ENCODE results near the gene KRT76.

The KRT76 gene

DNA sequence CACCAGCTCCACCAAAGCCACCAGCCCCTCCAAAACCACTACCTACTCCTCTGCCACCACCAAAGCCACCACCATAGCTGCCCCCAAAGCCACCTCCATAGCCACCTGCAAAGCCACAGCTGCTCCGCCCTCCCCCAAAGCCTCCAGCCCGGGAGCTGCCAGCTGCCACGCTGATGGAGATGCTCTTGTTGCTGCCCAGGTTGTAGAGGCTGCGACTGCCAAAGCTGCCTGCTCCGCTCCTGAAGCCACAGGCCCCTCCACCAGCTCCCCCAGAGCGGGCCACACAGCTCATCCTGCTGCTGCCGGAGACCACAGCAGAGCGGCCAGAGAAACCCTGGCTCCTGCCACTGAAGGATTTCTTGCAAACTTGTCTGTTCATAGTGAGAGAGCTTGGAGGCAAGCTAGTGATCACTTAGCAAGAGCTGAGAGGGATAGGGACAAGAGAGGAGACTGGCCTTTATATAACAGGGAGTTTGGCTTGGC lies at the start of gene KRT76:
KRT76 (minus strand) TSS at position 433 of the 483 bp plus-strand sequence; CDS start at position 379, 54 bp downstream.
- DNase-seq, result no peak

DNA sequence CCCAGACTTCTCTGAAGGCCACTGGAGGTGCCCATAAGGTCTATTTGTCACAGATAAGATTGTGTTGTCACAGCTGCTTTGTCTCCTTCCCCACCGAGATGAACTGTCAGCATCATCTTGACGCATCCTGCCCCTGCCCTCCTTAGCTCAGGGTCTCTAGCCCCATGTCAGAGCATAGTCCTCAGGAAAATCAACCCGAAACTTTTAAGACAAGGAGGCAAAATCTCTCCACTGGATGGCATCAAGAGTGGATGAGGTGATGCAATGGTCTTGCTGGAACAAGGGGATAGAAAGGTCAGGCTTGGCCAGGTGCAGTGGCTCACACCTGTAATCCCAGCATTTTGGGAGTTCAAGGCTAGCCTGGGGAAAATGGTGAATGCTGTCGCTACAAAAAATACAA lies 48.8 kb upstream of the KRT76 start:
- DNase-seq, result no peak

DNA sequence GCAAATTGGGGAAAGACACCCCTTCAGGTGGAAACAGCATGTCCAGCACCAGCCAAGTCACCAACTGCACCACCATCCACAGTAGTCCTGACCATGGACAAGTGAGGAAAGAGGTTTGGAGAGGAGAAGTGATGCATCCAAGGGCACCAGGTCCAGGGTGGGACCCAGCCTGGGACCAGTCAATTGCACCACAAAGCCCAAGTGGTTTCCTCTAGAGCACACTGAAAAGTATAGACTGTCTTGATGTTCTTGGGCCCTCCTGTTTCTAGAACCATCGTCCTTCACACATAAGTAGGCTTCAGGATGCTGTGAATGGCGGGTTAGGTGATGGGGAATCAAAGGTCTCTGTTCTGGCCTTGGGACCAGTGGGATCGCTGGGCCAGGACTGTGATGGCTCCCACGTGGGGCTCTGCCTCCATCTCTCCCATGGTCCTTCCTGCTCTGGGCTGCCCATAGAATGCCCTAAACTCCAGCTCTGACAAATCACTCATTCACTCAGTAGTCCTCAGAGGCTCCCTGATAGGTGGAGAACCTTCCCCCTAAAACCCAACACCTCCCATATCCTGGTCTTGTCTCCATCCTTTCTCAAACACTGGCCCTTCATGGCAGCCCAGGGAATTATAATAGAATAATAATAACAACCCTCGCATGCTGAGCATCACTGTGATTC lies 47.7 kb upstream of the KRT76 start:
- no peak for DNase-seq

GRCh38 chr12:52823761-52824450 lies 46.8 kb upstream of the KRT76 start:
- no peak for DNase-seq

DNA sequence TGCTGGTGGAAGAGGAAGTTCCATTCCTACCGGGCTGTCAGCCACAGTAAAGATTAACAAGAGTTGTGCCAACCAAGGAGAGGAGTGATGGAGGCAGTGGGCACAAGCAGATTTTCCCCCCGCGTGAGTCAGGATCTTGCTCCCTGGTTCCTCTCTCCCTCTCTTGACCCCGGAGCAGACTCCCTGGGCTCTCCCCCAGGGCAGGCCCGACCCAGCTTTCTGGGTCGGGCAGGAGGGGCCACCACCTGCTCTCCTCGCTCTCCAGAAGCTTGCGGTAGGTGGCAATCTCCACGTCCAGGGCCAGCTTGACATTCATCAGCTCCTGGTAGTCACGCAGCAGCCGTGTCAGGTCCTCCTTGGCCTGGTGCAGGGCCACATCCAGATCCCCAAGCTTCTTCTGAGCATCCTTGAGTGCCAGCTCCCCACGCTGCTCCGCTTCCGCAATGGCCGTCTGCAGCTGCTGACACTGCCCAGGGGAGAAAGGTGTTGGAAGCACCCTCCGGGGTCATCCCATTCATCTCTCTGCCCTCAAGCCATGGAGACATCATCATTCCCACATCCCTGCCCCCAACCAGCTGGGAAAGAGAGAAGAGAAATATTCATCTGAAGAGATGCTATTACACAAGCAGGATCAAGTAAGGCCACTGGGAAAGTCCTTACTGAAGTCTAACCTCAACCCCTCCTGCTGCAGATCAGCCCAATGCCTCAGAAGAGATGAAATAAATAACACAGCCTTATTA lies 45.8 kb upstream of the KRT76 start:
- DNase-seq, result no peak

DNA sequence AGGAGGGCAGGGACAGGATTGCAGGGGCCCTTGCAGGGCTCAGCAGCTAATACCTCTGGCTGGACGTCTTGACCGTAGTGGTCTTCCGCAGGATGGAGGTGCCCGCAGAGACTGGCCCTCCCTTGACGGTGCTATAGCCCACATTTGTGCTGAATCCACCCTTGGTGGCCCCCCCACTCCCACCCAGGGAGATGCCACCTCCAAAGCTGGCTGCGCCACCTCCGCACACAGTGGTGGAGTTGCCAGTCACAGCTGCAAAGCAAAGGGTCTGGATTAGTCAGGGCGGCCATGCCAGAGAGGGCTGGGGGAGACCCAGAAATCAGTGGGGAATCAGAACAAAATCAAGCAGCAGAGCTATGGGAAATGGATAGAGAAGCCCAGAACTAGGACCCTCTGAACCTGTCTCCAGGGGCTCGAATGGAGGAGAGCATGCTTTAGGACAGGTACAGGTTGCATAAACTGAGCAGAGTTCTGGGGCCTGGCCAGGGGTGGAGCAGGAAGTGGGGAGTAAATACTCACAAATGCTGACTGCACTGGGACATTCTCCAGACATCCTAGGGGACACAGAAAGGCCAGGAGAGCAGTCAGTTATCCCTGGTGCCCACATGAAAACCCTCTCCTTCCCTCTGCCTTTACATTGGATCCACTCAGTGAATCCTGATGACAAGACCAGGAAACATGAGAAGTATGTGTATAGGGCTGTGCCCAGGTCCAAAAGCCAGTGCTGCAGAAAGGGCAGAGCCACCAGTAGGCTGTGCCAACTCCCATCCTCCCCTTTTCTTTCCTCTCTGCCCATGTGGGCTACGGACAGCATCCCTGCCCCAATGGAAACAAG lies 44.9 kb upstream of the KRT76 start:
- no peak for DNase-seq

- no peak for DNase-seq
Observed at GRCh38 chr12:52821071-52821730, 44.1 kb upstream of the KRT76 start.

DNA sequence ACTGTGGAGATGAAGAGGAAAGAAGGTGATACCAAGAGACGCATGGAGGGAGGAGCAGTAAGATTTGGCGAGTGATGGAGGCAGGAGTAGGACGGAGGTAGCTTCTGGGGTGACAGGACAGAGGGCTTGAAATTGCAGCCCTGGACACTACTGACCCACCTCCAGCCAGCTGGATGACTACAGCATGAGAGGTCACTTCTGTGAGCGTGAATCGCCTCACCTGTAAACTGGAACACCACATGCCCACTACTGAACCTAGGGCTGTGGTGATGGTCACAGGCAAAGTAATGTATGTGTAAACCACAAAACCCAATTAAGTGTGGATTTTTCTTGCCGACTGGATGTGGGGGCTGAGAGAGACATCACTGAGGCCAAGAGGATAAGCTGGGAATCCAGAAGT lies 43.4 kb upstream of the KRT76 start:
- DNase-seq, result no peak

GRCh38 chr12:52819731-52820510 lies 42.8 kb upstream of the KRT76 start:
- DNase-seq, result no peak

- DNase-seq, result no peak
Observed at GRCh38 chr12:52818887-52819420, 41.8 kb upstream of the KRT76 start.

GRCh38 chr12:52818388-52818787 lies 41.2 kb upstream of the KRT76 start:
- no peak for DNase-seq

GRCh38 chr12:52817699-52818238 lies 40.6 kb upstream of the KRT76 start:
- no peak for DNase-seq

- DNase-seq, result no peak
Observed at GRCh38 chr12:52817003-52817698, 40.0 kb upstream of the KRT76 start.

GRCh38 chr12:52815676-52816588 lies 38.8 kb upstream of the KRT76 start:
- DNase-seq, result no peak

GRCh38 chr12:52815161-52815560 lies 38.0 kb upstream of the KRT76 start:
- no peak for DNase-seq

GRCh38 chr12:52814710-52815155 lies 37.6 kb upstream of the KRT76 start:
- no peak for DNase-seq

GRCh38 chr12:52813885-52814709 lies 37.0 kb upstream of the KRT76 start, which contains the start of gene KRT4:
TSS of gene KRT4 (minus strand) at chr12:52814116. CDS start at chr12:52814058, 58 bp downstream.
- DNase-seq, result no peak

Data from activated naive CD4-positive, alpha-beta T cell treated with anti-CD3 and anti-CD28 coated beads, Interleukin-2, amount 50 U/mL, for 16 hours (primary cell).